ENCODE results near the gene GATD1. TPM values are rescaled to one million over a fixed set of nuclear protein-coding genes. Genes with fewer than 3 reads are reported as not detected.
A peak's percentile ranks its signal among the peaks of the same experiment; 100 is the strongest.

Gene GATD1
- 31.7 TPM for total RNA-seq

- ATAC-seq, result peak; percentile 81
- peak; percentile 95 for DNase-seq (ENCODE audit: low spot score)
These were observed at the start of gene GATD1 for GRCh38 chr11:777288-778255. TSS of gene GATD1 (minus strand) at chr11:777487. CDS start at chr11:777462, 25 bp downstream.

GRCh38 chr11:826836-827145, 49.5 kb upstream of the GATD1 start:
- DNase-seq (ENCODE audit: low spot score) (no peak), ATAC-seq (no peak)

- no peak for ATAC-seq
- DNase-seq (ENCODE audit: low spot score), result no peak
These were observed 48.9 kb upstream of the GATD1 start for GRCh38 chr11:826227-826621.

GRCh38 chr11:825366-826226, 48.3 kb upstream of the GATD1 start:
- no peak for DNase-seq (ENCODE audit: low spot score)
- peak; percentile 4 for ATAC-seq

- no peak for DNase-seq (ENCODE audit: low spot score)
- peak; percentile 2 for ATAC-seq
These were observed 47.7 kb upstream of the GATD1 start for GRCh38 chr11:824942-825341.

- DNase-seq (ENCODE audit: low spot score), result no peak
- peak; percentile 1 for ATAC-seq
These were observed 47.1 kb upstream of the GATD1 start for GRCh38 chr11:824292-824880.

GRCh38 chr11:823441-824291, 46.4 kb upstream of the GATD1 start:
- no peak for ATAC-seq
- no peak for DNase-seq (ENCODE audit: low spot score)

- ATAC-seq (no peak), DNase-seq (ENCODE audit: low spot score) (no peak)
These were observed 44.5 kb upstream of the GATD1 start for GRCh38 chr11:821512-822371.

- DNase-seq (ENCODE audit: low spot score) (peak; percentile 98), ATAC-seq (peak; percentile 57)
These were observed 43.6 kb upstream of the GATD1 start for GRCh38 chr11:820655-821511.

- peak; percentile 98 for DNase-seq (ENCODE audit: low spot score)
- peak; percentile 70 for ATAC-seq
These were observed 42.8 kb upstream of the GATD1 start for GRCh38 chr11:819943-820649.

- ATAC-seq (peak; percentile 77), DNase-seq (ENCODE audit: low spot score) (peak; percentile 94)
These were observed 42.0 kb upstream of the GATD1 start for GRCh38 chr11:819129-819931.

- ATAC-seq, result no peak
These were observed 41.3 kb upstream of the GATD1 start, which contains the start of gene PNPLA2 for GRCh38 chr11:818396-819128. TSS of gene PNPLA2 (plus strand) at chr11:818914. CDS start at chr11:819719, 805 bp downstream.

GRCh38 chr11:816433-816779, 39.1 kb upstream of the GATD1 start:
- ATAC-seq (no peak), DNase-seq (ENCODE audit: low spot score) (no peak)

More at GRCh38 chr11:818396-819128, 41.3 kb upstream of the GATD1 start, which contains the start of gene PNPLA2:
- DNase-seq (ENCODE audit: low spot score), result no peak

- DNase-seq (ENCODE audit: low spot score), result no peak
These were observed 38.6 kb upstream of the GATD1 start for GRCh38 chr11:815675-816432.

GRCh38 chr11:813456-814096, 36.3 kb upstream of the GATD1 start:
- DNase-seq (ENCODE audit: low spot score) (no peak), ATAC-seq (no peak)

More at GRCh38 chr11:815675-816432, 38.6 kb upstream of the GATD1 start:
- no peak for ATAC-seq
